ENCODE data around the gene LAMA2. TPM values are rescaled to one million over a fixed set of nuclear protein-coding genes. Genes with fewer than 3 reads are reported as not detected.
A peak's percentile ranks its signal among the peaks of the same experiment; 100 is the strongest.

The LAMA2 gene
- total RNA-seq, 1 donor from 2014 or later, result 0.47 TPM

DNA sequence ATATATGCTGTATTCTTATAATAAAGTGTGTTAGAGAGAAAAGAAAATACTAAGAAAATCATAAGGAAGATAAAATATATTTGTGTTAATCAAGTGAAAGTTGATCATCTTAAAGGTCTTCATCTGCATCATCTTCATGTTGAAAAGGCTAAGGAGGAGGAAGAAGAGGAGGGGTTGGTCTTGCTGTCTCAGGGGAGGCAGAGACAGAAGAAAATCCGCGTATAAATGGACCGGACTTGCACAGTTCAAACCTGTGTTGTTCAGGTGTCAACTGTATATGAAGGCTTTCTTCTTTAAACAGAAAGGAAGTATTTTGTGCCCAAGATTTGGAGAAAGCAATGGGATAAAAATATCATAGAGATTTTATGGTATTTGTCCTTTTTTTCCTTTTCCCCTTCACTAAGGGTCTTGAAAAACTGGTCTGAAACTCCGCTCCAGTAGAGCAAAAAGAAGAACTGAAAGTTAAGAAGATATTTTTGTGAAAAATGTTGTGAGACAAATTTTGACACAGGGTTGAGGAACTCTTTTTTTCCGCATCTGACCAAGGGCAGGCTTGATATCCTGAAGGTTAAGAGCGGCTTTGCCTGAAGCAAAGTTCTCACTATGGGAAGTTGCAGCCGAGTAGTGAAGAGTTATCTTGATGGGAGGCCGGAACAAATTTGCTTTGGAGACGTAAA, 350.7 kb downstream of the LAMA2 start:
- Mint-ChIP-seq H3K36me3 (ENCODE audit: low read depth) (peaks cover 2% of the 10 kb centered on the region), H3K9me3 (peaks cover 12% of the 10 kb centered on the region), H3K27me3 (ENCODE audit: low read depth) (no peaks in the 10 kb centered on the region), H3K4me1 (peaks cover 20% of the 10 kb centered on the region), H3K27ac (ENCODE audit: unreplicated experiment) (no peak overlapping the region), H3K4me3 (no peak overlapping the region)
- DNase-seq (ENCODE audit: low read depth, low spot score), result no peak
- TF ChIP-seq, protein P1, sequence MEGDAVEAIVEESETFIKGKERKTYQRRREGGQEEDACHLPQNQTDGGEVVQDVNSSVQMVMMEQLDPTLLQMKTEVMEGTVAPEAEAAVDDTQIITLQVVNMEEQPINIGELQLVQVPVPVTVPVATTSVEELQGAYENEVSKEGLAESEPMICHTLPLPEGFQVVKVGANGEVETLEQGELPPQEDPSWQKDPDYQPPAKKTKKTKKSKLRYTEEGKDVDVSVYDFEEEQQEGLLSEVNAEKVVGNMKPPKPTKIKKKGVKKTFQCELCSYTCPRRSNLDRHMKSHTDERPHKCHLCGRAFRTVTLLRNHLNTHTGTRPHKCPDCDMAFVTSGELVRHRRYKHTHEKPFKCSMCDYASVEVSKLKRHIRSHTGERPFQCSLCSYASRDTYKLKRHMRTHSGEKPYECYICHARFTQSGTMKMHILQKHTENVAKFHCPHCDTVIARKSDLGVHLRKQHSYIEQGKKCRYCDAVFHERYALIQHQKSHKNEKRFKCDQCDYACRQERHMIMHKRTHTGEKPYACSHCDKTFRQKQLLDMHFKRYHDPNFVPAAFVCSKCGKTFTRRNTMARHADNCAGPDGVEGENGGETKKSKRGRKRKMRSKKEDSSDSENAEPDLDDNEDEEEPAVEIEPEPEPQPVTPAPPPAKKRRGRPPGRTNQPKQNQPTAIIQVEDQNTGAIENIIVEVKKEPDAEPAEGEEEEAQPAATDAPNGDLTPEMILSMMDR (conservative IDR thresholded peaks at IDR 0.05), result no peak

GRCh38 chr6:129235167-129236000, 352.4 kb downstream of the LAMA2 start:
- H3K4me1 Mint-ChIP-seq, result peaks cover 20% of the 10 kb centered on the region
- peak overlapping the region; percentile 13 for H3K4me3 Mint-ChIP-seq
- H3K27ac Mint-ChIP-seq (ENCODE audit: unreplicated experiment), result peak overlapping the region; percentile 21
- no peaks in the 10 kb centered on the region for H3K36me3 Mint-ChIP-seq (ENCODE audit: low read depth)
- H3K27me3 Mint-ChIP-seq (ENCODE audit: low read depth), result no peaks in the 10 kb centered on the region
- no peak for DNase-seq (ENCODE audit: low read depth, low spot score)
- H3K9me3 Mint-ChIP-seq, result no peaks in the 10 kb centered on the region
- TF ChIP-seq, protein P1 (conservative IDR thresholded peaks at IDR 0.05), result no peak

DNA sequence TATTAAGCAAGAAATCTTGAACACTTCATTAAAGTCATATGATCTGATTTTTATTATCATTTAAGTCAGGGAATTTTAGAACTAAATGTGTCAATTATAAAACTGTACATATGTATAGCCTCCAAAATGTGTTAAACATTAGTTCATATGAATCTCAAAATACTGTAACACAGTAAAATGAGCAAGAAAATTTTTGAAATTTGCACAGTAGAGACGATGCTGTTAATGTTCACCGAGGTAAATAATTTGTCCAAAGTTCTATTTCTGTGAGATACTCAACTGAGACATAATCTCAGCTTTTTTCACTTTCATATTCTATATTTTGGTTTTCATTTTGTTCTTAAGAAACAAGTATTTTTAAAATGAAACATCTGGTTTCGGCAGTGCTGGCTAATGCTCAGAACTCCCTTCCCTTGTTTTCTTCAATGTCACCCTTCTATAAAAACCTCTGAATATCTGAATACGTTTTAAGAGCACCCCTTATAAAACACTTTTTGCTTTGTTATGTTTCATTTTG, 353.1 kb downstream of the LAMA2 start:
- Mint-ChIP-seq H3K27ac (ENCODE audit: unreplicated experiment) (no peak overlapping the region), H3K9me3 (no peaks in the 10 kb centered on the region), H3K4me1 (peaks cover 20% of the 10 kb centered on the region), H3K27me3 (ENCODE audit: low read depth) (no peaks in the 10 kb centered on the region), H3K36me3 (ENCODE audit: low read depth) (no peaks in the 10 kb centered on the region), H3K4me3 (no peak overlapping the region)
- DNase-seq (ENCODE audit: low read depth, low spot score), result no peak
- TF ChIP-seq, protein P1 (conservative IDR thresholded peaks at IDR 0.05), result no peak

- TF ChIP-seq, protein P1 (conservative IDR thresholded peaks at IDR 0.05), result no peak
- DNase-seq (ENCODE audit: low read depth, low spot score), result no peak
- no peaks in the 10 kb centered on the region for H3K27me3 Mint-ChIP-seq (ENCODE audit: low read depth)
- no peaks in the 10 kb centered on the region for H3K36me3 Mint-ChIP-seq (ENCODE audit: low read depth)
- H3K9me3 Mint-ChIP-seq, result no peaks in the 10 kb centered on the region
- no peak overlapping the region for H3K4me3 Mint-ChIP-seq
- H3K27ac Mint-ChIP-seq (ENCODE audit: unreplicated experiment), result no peak overlapping the region
- peaks cover 16% of the 10 kb centered on the region for H3K4me1 Mint-ChIP-seq
These were observed 356.1 kb downstream of the LAMA2 start for GRCh38 chr6:129238991-129239390.

GRCh38 chr6:129239825-129240491, 357.0 kb downstream of the LAMA2 start:
- Mint-ChIP-seq H3K9me3 (no peaks in the 10 kb centered on the region), H3K4me3 (no peak overlapping the region), H3K27me3 (ENCODE audit: low read depth) (no peaks in the 10 kb centered on the region), H3K27ac (ENCODE audit: unreplicated experiment) (no peak overlapping the region), H3K36me3 (ENCODE audit: low read depth) (no peaks in the 10 kb centered on the region), H3K4me1 (peaks cover 11% of the 10 kb centered on the region)
- DNase-seq (ENCODE audit: low read depth, low spot score), result no peak
- TF ChIP-seq, protein P1 (conservative IDR thresholded peaks at IDR 0.05), result no peak
